Cardiac fibroblast (primary cell): ENCODE results near the gene UNC13C.

Experiments used
- DNase-seq, 2 donors: peaks; one replicate each; pipeline versions ENCODE4 v3.0.0 to v3.0.0-alpha.2; 2010; ENCODE audit warnings: low read depth in 2 of 2
- H3K4me3 ChIP-seq, 2 donors: replicated peaks in 1 of 2; 1 replicate in 1 of 2; 2 replicates in 1 of 2; pipeline ENCODE4 v1.5.1; 2011; ENCODE audit warnings: low read depth in 2 of 2, low read length in 2 of 2, mild to moderate bottlenecking in 2 of 2, moderate library complexity in 1 of 2
- CTCF ChIP-seq: IDR thresholded peaks from one replicate; pipeline ENCODE4 v1.5.1; 2011; ENCODE audit warnings: low read depth, mild to moderate bottlenecking, low read length, inconsistent platforms

The UNC13C gene

GRCh38 chr15:54017251-54017650, 39.0 kb downstream of the UNC13C start:
- TF ChIP-seq CTCF, result no peak
- H3K4me3 ChIP-seq, result no peak overlapping the region
- no peak for DNase-seq

- no peak overlapping the region for H3K4me3 ChIP-seq
- TF ChIP-seq CTCF, result no peak
- DNase-seq, result no peak
These were observed 39.7 kb downstream of the UNC13C start for GRCh38 chr15:54017959-54018358.

- H3K4me3 ChIP-seq, result no peak overlapping the region
- no peak for TF ChIP-seq CTCF
- DNase-seq, result no peak
These were observed 48.0 kb downstream of the UNC13C start for GRCh38 chr15:54026258-54026657.

GRCh38 chr15:54026891-54027290, 48.6 kb downstream of the UNC13C start:
- DNase-seq, result no peak
- no peak overlapping the region for H3K4me3 ChIP-seq

GRCh38 chr15:54029081-54029480, 50.8 kb downstream of the UNC13C start:
- no peak for TF ChIP-seq CTCF
- no peak overlapping the region for H3K4me3 ChIP-seq
- no peak for DNase-seq

More at GRCh38 chr15:54026891-54027290, 48.6 kb downstream of the UNC13C start:
- TF ChIP-seq CTCF, result no peak

- no peak for TF ChIP-seq CTCF
- no peak for DNase-seq
- no peak overlapping the region for H3K4me3 ChIP-seq
These were observed 53.8 kb downstream of the UNC13C start for GRCh38 chr15:54032066-54032465.

GRCh38 chr15:54033356-54033860, 55.2 kb downstream of the UNC13C start:
- no peak for TF ChIP-seq CTCF
- DNase-seq, result no peak
- no peak overlapping the region for H3K4me3 ChIP-seq
